Stimulated activated naive CD4-positive, alpha-beta T cell (primary cell): Measurements from ENCODE around the gene TP53TG5.
A peak's percentile ranks its signal among the peaks of the same experiment; 100 is the strongest.

ENCODE experiments used
- DNase-seq, 6 experiments: peaks; one replicate each; lab custom pipeline; 2025; lab: John Stamatoyannopoulos, UW

Gene TP53TG5

GRCh38 chr20:45378191-45378590 lies at the start of gene TP53TG5:
Gene TP53TG5, minus strand, starts transcription at chr20:45378325. Its CDS starts 89 bp downstream, at chr20:45378236.
- DNase-seq: no peak

DNA sequence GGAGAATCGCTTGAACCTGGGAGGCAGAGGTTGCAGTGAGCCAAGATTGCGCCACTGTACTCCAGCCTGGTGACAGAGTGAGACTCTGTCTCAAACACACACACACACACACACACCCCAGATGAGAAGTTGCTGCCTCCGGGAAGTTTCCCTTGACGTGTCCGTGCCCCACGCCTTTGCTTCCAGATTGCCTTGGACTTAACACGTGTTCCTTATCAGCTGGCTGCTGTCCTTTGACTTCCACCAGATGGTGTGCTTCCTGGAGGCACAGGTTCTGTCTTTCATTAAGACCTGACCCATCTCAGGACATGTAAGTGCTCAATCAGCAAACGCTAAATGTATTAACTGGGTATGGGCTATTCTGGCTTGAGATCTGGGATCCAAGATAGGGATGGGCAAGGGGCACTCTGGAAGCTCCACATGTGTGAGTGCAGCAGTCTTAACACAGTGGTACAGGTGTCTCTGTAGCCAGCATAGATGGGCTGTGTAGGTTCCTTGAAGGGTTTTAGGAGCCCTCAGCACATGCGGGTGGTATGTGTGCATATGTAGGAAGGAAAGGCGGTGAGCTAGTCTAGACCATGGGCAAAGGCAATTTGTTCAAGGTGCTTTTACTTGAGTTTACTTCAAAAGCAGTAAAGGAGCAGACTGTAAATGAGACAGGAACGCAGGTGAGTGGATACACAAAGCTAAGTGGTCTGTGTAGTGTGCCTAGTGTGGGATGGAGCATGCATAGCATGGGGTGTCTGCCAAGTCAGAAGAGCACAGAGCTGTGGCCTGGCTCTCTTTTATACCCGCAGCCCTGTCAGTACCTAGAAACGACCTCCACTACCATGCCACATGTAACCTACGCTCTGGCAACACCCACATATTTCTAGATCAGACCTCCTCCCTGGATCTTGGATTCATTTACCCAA lies 49.4 kb upstream of the TP53TG5 start:
- DNase-seq: no peak

- DNase-seq: no peak
These were observed 48.3 kb upstream of the TP53TG5 start for GRCh38 chr20:45426320-45427016.

DNA sequence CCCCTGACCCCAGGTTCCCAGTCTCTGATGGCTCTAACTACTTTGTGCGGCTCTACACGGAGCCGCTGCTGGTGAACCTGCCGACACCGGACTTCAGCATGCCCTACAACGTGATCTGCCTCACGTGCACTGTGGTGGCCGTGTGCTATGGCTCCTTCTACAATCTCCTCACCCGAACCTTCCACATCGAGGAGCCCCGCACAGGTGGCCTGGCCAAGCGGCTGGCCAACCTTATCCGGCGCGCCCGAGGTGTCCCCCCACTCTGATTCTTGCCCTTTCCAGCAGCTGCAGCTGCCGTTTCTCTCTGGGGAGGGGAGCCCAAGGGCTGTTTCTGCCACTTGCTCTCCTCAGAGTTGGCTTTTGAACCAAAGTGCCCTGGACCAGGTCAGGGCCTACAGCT lies 47.4 kb upstream of the TP53TG5 start:
- no peak for DNase-seq

- no peak for DNase-seq
These were observed 45.6 kb upstream of the TP53TG5 start for GRCh38 chr20:45423700-45424099.

DNA sequence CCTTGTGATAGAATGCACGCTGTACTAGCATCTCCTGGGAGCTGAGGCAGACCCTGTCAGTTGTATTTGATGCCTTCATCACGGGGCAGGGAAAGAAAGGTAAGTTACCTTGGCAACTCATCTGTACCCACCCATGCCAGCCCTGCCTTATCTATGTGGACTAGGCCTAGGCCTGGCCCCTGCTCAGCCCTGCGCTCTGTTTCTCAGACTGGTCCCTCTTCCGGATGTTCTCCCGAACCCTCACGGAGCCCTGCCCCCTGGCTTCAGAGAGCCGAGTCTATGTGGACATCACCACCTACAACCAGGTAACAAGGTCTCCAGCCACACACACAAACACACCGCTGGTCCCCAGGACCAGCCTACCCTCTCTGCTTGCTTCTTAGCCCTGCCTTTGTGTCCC lies 42.0 kb upstream of the TP53TG5 start:
- no peak for DNase-seq

DNA sequence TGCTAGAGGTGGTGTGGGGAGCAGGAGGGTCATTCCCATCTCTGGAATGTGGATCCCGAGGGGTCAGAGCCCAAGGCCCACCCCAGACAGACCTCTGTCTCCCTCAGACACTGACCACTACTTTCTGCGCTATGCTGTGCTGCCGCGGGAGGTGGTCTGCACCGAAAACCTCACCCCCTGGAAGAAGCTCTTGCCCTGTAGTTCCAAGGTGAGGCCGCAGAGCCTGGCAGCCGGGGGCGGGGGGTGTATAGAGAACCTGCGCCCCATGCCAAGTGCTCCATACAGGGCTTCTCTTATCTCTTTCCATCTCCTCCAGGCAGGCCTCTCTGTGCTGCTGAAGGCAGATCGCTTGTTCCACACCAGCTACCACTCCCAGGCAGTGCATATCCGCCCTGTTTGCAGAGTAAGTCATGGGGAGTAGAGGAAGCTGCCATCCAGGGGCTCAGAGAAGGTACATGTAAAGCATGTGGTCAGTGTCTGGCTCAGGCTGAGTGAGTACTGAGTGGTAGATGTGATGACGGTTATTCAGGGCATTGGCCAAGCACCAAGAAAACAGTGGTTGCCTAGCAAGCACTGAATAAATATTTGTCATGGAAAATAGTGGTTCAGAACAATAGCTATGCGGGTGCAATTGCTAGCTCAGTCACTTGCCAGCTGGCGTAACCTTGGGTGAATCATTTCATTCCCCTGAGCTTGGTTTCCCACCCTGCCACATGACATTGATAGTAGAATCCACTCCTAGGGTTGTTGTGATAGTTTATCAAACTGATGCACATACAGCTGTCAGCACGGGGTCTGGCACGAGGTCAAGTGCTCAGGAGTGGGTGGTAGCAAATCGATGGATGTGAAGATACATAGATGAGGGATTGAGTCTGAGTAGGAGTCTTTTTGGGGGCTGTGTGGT lies 41.3 kb upstream of the TP53TG5 start:
- DNase-seq: no peak

GRCh38 chr20:45416917-45417316 lies 38.8 kb upstream of the TP53TG5 start:
- DNase-seq: no peak

- DNase-seq: peak; percentile 81 to 91 (median 90)
These were observed 37.9 kb upstream of the TP53TG5 start, which contains the start of gene PIGT for GRCh38 chr20:45415822-45416637. Gene PIGT, plus strand, starts transcription at chr20:45416141. Its CDS starts 16 bp downstream, at chr20:45416157.

GRCh38 chr20:45413479-45413878 lies 35.4 kb upstream of the TP53TG5 start:
- no peak for DNase-seq

GRCh38 chr20:45412653-45413052 lies 34.5 kb upstream of the TP53TG5 start:
- DNase-seq: no peak

GRCh38 chr20:45410887-45411286 lies 32.8 kb upstream of the TP53TG5 start:
- no peak for DNase-seq

DNA sequence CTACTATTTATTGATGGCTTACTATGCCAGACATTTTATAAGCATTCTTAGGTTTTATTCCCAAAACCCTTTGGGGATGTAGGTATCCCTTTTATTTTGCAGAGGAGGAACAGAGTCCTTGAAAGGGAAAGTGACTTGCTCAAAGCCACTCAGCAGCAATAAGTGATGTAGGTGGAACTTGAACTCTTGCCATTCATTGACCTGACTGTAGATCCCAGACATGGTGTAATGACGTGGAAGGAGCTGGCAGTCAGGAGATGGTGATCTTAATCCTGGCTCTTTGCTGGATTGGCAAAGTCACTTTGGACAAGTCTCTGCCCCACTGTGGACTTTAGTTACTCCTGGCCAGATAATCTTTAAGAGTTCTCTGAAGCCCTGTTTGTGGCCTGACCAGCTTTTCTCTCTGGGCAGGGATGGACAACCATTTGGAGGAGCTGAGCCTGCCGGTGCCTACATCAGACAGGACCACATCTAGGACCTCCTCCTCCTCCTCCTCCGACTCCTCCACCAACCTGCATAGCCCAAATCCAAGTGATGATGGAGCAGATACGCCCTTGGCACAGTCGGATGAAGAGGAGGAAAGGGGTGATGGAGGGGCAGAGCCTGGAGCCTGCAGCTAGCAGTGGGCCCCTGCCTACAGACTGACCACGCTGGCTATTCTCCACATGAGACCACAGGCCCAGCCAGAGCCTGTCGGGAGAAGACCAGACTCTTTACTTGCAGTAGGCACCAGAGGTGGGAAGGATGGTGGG lies 31.6 kb upstream of the TP53TG5 start:
- DNase-seq: no peak

GRCh38 chr20:45408646-45409213 lies 30.6 kb upstream of the TP53TG5 start:
- peak in 1 of 6 experiments; percentile 9 for DNase-seq

- peak in 3 of 6 experiments; percentile 21 to 34 (median 29) for DNase-seq
These were observed 29.9 kb upstream of the TP53TG5 start, which contains the start of gene DBNDD2 for GRCh38 chr20:45407783-45408645. Gene DBNDD2, plus strand, starts transcription at chr20:45408289. Its CDS starts 179 bp downstream, at chr20:45408468.

DNA sequence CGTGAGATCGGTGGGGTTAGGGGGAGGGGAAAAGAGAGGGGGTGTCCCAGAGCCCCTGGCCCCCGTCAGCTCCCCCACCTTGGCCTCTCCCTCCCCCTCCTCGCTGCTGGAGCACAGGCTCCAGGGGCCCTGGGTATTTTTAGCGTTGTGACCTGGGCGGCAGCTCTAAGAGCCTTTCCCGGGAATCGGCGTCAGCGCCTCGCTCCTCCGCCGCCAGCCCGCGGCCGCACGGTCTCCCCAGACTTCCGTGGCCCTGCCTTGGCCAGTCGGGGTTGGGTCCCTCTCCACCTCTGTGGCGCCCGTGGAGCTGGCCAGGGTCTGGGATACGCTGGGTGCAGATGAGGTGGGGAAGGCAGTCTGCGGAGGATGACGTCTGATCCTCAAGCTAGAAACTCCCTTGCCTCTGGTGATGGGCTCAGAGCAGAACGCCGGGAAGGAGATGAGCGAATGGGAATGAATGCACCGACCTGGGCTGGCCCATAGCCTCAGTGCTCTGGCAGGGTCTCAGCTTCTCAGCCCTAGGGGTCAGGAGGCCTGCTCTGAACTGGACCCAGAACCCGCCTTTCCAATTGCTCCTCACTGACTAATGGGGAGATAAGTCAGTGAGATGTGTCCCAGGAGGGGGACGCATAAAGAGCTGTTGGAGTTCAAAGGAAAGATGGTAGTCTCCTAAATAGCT lies 29.1 kb upstream of the TP53TG5 start:
- DNase-seq: peak in 3 of 6 experiments; percentile 29 to 37 (median 36)

DNA sequence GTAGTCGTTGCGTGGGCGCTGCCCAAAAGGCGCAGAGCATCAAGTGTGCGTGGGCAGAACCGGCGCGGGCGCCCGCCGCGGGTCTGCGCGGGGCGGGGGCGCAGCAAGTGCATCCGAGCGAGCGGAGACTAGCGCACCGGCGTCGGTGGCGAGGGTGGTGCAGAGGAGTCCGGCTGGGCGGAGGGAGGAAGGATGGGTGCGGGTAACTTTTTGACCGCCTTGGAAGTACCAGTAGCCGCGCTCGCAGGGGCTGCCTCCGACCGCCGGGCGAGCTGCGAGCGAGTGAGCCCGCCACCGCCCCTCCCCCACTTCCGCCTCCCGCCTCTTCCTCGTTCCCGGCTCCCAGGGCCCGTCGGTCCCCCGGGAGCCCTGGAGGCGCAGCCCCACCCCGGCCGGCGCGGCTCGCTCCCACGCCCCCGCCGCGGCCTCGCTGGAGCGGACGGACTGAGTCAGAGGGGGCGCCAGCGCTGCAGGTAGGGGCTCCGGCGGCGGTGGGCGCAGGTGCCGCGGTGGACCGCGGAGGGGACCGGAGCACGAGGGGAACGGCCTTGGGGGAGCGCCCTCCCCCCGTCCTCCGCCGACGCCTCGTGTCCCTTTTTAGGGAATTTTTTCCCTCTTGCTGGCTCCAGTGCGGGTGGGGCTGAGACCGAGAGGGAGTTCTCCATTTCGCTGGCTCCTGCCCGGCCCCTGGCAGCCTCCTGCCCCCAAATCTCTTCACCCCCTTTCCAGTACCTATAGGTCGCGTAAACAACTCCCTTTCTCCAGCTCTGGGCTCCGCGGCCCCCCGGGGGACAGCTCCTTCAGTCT lies 28.3 kb upstream of the TP53TG5 start:
- DNase-seq: peak; percentile 16 to 52 (median 34)
